Mammary epithelial cell (primary cell): Measurements from ENCODE around the gene BDH2.

Experiments used
- CTCF ChIP-seq, 2 donors: IDR thresholded peaks in 1 of 2; conservative IDR thresholded peaks in 1 of 2; 2 replicates each; pipeline ENCODE4 v1.5.1; 2011 to 2012; ENCODE audit warnings: inconsistent platforms in 2 of 2, low read length in 2 of 2, mild to moderate bottlenecking in 2 of 2, control low read depth in 1 of 2, low read depth in 1 of 2; ENCODE audit not compliant: insufficient read depth in 1 of 2; ENCODE audit errors: extremely low read depth in 1 of 2
- EZH2 ChIP-seq: IDR thresholded peaks from 2 replicates; pipeline ENCODE4 v1.6.1; 2012; ENCODE audit warnings: low read length, inconsistent platforms, borderline replicate concordance

DNA sequence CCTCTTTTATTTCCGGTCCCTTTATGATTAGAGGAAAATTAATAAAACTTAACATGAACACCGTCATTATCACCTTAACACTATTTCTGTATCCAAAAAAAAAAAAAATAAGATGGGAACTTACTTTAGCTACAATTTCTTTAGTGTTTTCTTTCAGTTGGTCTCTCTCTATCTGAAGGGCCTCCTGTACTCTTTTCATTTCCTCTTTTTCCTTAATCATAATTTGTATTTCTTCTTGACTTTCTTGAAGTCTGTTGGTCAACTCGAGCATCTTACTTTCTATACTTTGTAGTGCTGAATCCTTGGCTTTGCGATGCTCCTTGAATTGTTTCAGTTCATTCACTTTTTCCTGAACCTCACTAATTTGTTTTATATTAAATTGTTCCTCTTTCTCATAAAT, 45.3 kb upstream of the BDH2 start:
- TF ChIP-seq CTCF (conservative IDR thresholded peaks at IDR 0.05 in 1 of 2, IDR thresholded peaks at IDR 0.05 in 1 of 2; ENCODE audit: extremely low read depth in 1 of 2, insufficient read depth in 1 of 2, low read depth in 1 of 2, low read length in 2 of 2), result no peak
- TF ChIP-seq EZH2, result no peak
